Activated T-helper 2 cell treated with anti-CD3 and anti-CD28 coated beads, Interferon-gamma antibody, Interleukin-2, Interleukin-4, amounts not matched to agents 10 μg/mL and 5 μg/mL and 100 μg/mL, durations not matched to agents 14 hours and 24 hours and 36 hours (primary cell): ENCODE measurements around the gene XRCC3. TPM values are rescaled to one million over a fixed set of nuclear protein-coding genes. Genes with fewer than 3 reads are reported as not detected.
"Not testable (repeated sequence)": the region's sequence is repeated elsewhere in the genome, so short reads cannot be mapped to it uniquely, and the experiment has no call there.

Experiments
- DNase-seq: peaks from one replicate; pipeline ENCODE4 v3.0.0; 2021; ENCODE audit warnings: low spot score
- H3K27ac Mint-ChIP-seq: one replicate; pipeline ENCODE4 v1.8.0; 2021; ENCODE audit warnings: mixed read lengths
- H3K27me3 Mint-ChIP-seq: one replicate; pipeline ENCODE4 v1.8.0; 2021; ENCODE audit warnings: low read depth, mixed read lengths
- H3K36me3 Mint-ChIP-seq: one replicate; pipeline ENCODE4 v1.8.0; 2021; ENCODE audit warnings: low read depth, mixed read lengths
- H3K4me1 Mint-ChIP-seq: one replicate; pipeline ENCODE4 v1.8.0; 2021; ENCODE audit warnings: low read depth, mixed read lengths
- H3K4me3 Mint-ChIP-seq: one replicate; pipeline ENCODE4 v1.8.0; 2021; ENCODE audit warnings: low read depth, mild to moderate bottlenecking, moderate library complexity, mixed read lengths
- H3K9me3 Mint-ChIP-seq: one replicate; pipeline ENCODE4 v1.8.0; 2021; ENCODE audit warnings: mixed read lengths
- intact Hi-C: fragments of 100-400 bp; cut with micrococcal nuclease; formaldehyde crosslinking; loops from one replicate; pipeline ENCODE4 v1.15.1; 2023
- total RNA-seq: library from RNA; stranded (reverse); gene quantifications from 2 replicates; pipeline ENCODE4 v1.2.3, GENCODE V29; 2022

Gene XRCC3
- total RNA-seq, 1 donor from 2014 or later: 52.9 TPM

DNA sequence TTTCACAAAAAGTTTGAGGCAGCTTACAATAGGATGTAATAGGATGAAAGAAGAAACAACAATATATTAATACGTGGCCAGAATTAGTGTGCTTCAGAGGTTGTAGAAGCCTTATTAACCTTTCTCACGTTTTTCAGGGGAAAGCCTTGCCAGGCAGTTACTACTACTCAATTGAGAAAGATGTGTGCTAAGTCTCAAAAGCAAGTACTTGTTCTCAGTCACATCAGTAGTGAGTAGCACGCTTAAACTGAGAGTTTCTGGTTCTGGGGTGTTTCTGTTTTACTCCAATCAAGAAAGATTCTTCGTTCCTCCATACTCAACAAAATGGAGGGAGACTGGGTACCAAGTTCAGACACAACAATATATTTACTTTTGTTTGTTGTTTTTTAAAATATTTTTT lies 47.6 kb downstream of the XRCC3 start:
- no peak for DNase-seq
- Mint-ChIP-seq H3K4me1 (no peaks in the 10 kb centered on the region), H3K27me3 (no peaks in the 10 kb centered on the region), H3K9me3 (no peaks in the 10 kb centered on the region), H3K4me3 (no peak overlapping the region), H3K27ac (no peak overlapping the region), H3K36me3 (peaks cover 49% of the 10 kb centered on the region)
- intact Hi-C loops: no loop called here

DNA sequence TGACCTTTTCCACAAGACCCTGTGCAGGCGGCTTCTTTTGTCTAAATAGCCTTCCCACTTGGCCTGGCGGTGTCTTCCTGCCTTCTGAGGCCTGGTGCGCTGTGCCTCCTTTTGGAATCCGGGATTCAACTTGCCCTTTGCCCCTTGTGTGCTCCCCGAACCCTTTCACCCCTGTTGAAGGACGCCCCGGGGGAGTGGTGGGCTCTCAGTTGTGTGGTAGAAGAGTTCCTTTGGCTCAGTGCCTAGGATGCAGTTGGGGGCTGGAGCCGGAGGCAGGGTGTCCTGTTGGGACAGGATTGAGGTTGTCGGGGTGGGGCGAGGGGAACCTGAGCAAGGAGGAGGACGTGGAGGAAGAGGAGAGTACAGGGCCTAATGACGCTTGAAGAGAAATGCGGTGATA lies 51.7 kb downstream of the XRCC3 start:
- intact Hi-C loops: no loop called here
- Mint-ChIP-seq H3K27ac (no peak overlapping the region), H3K36me3 (peaks cover 39% of the 10 kb centered on the region)

GRCh38 chr14:103662591-103662990 lies 52.7 kb downstream of the XRCC3 start:
- Mint-ChIP-seq H3K4me3 (no peak overlapping the region), H3K27me3 (no peaks in the 10 kb centered on the region), H3K9me3 (no peaks in the 10 kb centered on the region), H3K4me1 (no peaks in the 10 kb centered on the region), H3K27ac (no peak overlapping the region), H3K36me3 (peaks cover 42% of the 10 kb centered on the region)
- DNase-seq: no peak
- intact Hi-C loops: no loop called here

More for the DNA sequence above, 51.7 kb downstream of the XRCC3 start:
- Mint-ChIP-seq H3K4me3 (no peak overlapping the region), H3K4me1 (no peaks in the 10 kb centered on the region), H3K9me3 (no peaks in the 10 kb centered on the region), H3K27me3 (no peaks in the 10 kb centered on the region)
- DNase-seq: no peak

DNA sequence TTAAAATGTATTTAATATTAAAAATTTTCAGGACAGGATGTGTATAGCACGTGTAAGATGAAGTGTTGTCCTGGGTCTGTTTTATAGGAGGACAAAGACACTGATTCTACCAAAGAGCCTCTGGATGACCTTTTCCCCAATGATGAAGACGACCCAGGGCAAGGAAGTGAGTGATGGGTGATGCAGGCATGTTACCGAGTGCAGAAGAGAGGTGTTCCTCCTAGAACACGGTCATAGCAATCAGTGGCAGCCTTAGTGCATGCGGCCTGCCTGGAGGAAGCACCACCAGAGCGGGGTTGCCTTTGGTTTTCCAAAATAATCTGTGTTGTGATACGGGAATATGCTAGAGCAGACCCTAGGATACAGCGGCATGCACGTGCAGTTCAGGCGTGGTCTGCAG lies 53.2 kb downstream of the XRCC3 start:
- intact Hi-C loops: no loop called here
- H3K27ac Mint-ChIP-seq: no peak overlapping the region
- DNase-seq: no peak
- peaks cover 48% of the 10 kb centered on the region for H3K36me3 Mint-ChIP-seq
- no peaks in the 10 kb centered on the region for H3K9me3 Mint-ChIP-seq
- no peaks in the 10 kb centered on the region for H3K4me1 Mint-ChIP-seq
- H3K4me3 Mint-ChIP-seq: no peak overlapping the region
- no peaks in the 10 kb centered on the region for H3K27me3 Mint-ChIP-seq

DNA sequence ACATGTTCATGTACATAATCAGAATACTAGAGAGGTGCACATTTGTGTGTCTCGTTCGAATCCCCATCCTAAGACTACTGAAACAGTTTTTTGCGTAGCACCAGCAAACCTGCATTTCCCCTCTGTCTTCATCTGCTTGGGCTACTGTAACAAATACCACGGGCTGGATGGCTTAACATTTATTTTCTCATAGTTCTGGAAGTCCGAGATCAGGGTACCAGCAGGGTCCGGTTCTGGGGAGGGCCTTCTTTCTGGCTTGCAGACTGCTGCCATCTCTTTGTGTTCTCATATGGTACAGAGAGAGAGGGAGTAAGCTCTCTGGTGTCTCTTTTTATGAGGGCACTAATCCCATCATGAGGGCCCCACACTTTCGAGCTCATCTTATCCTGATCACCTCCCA lies 55.6 kb downstream of the XRCC3 start:
- Mint-ChIP-seq H3K4me3 (no peak overlapping the region), H3K36me3 (peaks cover 53% of the 10 kb centered on the region), H3K4me1 (no peaks in the 10 kb centered on the region), H3K27ac (no peak overlapping the region), H3K27me3 (no peaks in the 10 kb centered on the region), H3K9me3 (no peaks in the 10 kb centered on the region)
- DNase-seq: no peak
- intact Hi-C loops: no loop called here

DNA sequence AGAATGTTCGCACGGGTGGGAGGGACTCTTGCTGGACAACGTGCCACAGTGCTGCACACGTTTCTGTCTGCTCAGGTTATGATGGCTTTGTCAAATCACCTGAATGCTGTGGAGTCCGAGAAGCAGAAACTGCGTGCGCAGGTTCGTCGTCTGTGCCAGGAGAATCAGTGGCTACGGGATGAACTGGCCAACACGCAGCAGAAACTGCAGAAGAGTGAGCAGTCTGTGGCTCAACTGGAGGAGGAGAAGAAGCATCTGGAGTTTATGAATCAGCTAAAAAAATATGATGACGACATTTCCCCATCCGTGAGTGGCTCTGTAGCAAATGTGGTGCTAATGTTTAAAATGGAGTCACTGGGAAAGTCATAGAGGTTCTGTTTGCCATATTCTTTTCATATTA lies 57.8 kb downstream of the XRCC3 start:
- Mint-ChIP-seq H3K4me3 (no peak overlapping the region), H3K27me3 (no peaks in the 10 kb centered on the region), H3K9me3 (no peaks in the 10 kb centered on the region), H3K36me3 (peaks cover 51% of the 10 kb centered on the region), H3K27ac (no peak overlapping the region), H3K4me1 (peaks cover 2% of the 10 kb centered on the region)
- no peak for DNase-seq
- intact Hi-C loops: no loop called here

- Mint-ChIP-seq H3K4me1 (peaks cover 2% of the 10 kb centered on the region), H3K27me3 (no peaks in the 10 kb centered on the region), H3K27ac (no peak overlapping the region), H3K36me3 (peaks cover 50% of the 10 kb centered on the region), H3K9me3 (no peaks in the 10 kb centered on the region), H3K4me3 (no peak overlapping the region)
- no peak for DNase-seq
- intact Hi-C loops: no loop called here
Observed at GRCh38 chr14:103656756-103657133, 58.5 kb downstream of the XRCC3 start.

- no peaks in the 10 kb centered on the region for H3K27me3 Mint-ChIP-seq
- no peak overlapping the region for H3K27ac Mint-ChIP-seq
- intact Hi-C loops: no loop called here
- peaks cover 2% of the 10 kb centered on the region for H3K4me1 Mint-ChIP-seq
- H3K4me3 Mint-ChIP-seq: no peak overlapping the region
- no peak for DNase-seq
- H3K9me3 Mint-ChIP-seq: no peaks in the 10 kb centered on the region
- peaks cover 48% of the 10 kb centered on the region for H3K36me3 Mint-ChIP-seq
Observed at GRCh38 chr14:103656031-103656755, 59.1 kb downstream of the XRCC3 start.

DNA sequence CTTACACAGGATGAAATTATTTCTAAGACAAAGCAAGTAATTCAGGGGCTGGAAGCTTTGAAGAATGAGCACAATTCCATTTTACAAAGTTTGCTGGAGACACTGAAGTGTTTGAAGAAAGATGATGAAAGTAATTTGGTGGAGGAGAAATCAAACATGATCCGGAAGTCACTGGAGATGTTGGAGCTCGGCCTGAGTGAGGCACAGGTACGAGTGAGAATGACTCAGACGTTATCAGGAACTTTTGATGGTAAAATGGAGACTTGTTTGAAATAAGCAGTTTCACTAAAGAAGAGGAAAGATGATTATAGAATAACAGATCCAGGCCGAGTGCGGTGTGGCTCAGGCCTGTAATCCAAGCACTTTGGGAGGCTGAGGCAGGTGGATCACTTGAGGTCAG lies 60.6 kb downstream of the XRCC3 start:
- H3K9me3 Mint-ChIP-seq: no peaks in the 10 kb centered on the region
- H3K36me3 Mint-ChIP-seq: peaks cover 40% of the 10 kb centered on the region
- H3K27ac Mint-ChIP-seq: no peak overlapping the region
- intact Hi-C loops: no loop called here
- no peak overlapping the region for H3K4me3 Mint-ChIP-seq
- peaks cover 3% of the 10 kb centered on the region for H3K4me1 Mint-ChIP-seq
- H3K27me3 Mint-ChIP-seq: no peaks in the 10 kb centered on the region
- DNase-seq: no peak

- DNase-seq: no peak
- intact Hi-C loops: no loop called here
- no peak overlapping the region for H3K27ac Mint-ChIP-seq
Observed at GRCh38 chr14:103653805-103654204, 61.4 kb downstream of the XRCC3 start.

DNA sequence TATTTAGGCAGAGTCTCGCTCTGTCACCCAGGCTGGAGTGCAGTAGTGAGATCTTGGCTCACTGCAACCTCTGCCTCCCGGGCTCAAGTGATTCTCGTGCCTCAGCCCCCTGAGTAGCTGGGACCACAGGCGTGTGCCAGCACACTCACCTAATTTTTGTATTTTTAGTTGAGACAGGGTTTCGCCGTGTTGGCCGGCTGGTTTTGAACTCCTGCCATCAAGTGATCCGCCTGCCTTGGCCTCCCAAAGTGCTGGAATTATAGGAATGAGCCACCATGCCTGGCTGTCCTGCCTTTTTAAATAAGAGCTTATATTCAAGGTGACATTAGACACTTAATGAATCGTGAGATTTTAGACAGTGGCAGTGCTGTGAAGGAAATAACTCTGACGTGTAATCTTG lies 61.9 kb downstream of the XRCC3 start:
- H3K27me3 Mint-ChIP-seq, H3K9me3 Mint-ChIP-seq, intact Hi-C loops, H3K4me3 Mint-ChIP-seq, H3K4me1 Mint-ChIP-seq, DNase-seq, H3K27ac Mint-ChIP-seq: not testable (repeated sequence)
- peaks cover 35% of the 10 kb centered on the region for H3K36me3 Mint-ChIP-seq

More at GRCh38 chr14:103653805-103654204, 61.4 kb downstream of the XRCC3 start:
- peaks cover 3% of the 10 kb centered on the region for H3K4me1 Mint-ChIP-seq
- peaks cover 35% of the 10 kb centered on the region for H3K36me3 Mint-ChIP-seq
- no peaks in the 10 kb centered on the region for H3K27me3 Mint-ChIP-seq
- no peak overlapping the region for H3K4me3 Mint-ChIP-seq
- H3K9me3 Mint-ChIP-seq: no peaks in the 10 kb centered on the region

- DNase-seq: no peak
- Mint-ChIP-seq H3K4me3 (no peak overlapping the region), H3K4me1 (peaks cover 3% of the 10 kb centered on the region), H3K36me3 (peaks cover 31% of the 10 kb centered on the region), H3K9me3 (no peaks in the 10 kb centered on the region), H3K27me3 (no peaks in the 10 kb centered on the region), H3K27ac (no peak overlapping the region)
- intact Hi-C loops: no loop called here
Observed at GRCh38 chr14:103652806-103653205, 62.4 kb downstream of the XRCC3 start.

- Mint-ChIP-seq H3K4me3 (no peak overlapping the region), H3K9me3 (no peaks in the 10 kb centered on the region), H3K4me1 (peaks cover 3% of the 10 kb centered on the region), H3K27me3 (no peaks in the 10 kb centered on the region), H3K36me3 (peaks cover 23% of the 10 kb centered on the region), H3K27ac (no peak overlapping the region)
- no peak for DNase-seq
- intact Hi-C loops: no loop called here
Observed at GRCh38 chr14:103651585-103651984, 63.7 kb downstream of the XRCC3 start.

- Mint-ChIP-seq H3K4me1 (peaks cover 3% of the 10 kb centered on the region), H3K4me3 (no peak overlapping the region), H3K36me3 (peaks cover 12% of the 10 kb centered on the region), H3K27ac (no peak overlapping the region), H3K9me3 (no peaks in the 10 kb centered on the region), H3K27me3 (no peaks in the 10 kb centered on the region)
- no peak for DNase-seq
- intact Hi-C loops: no loop called here
Observed at GRCh38 chr14:103650213-103650612, 65.0 kb downstream of the XRCC3 start.
